ENCODE data around the gene NPL. TPM values are rescaled to one million over a fixed set of nuclear protein-coding genes. Genes with fewer than 3 reads are reported as not detected.

The NPL gene
- total RNA-seq, 1 experiment from 2014 or later: 3.1 TPM

DNA sequence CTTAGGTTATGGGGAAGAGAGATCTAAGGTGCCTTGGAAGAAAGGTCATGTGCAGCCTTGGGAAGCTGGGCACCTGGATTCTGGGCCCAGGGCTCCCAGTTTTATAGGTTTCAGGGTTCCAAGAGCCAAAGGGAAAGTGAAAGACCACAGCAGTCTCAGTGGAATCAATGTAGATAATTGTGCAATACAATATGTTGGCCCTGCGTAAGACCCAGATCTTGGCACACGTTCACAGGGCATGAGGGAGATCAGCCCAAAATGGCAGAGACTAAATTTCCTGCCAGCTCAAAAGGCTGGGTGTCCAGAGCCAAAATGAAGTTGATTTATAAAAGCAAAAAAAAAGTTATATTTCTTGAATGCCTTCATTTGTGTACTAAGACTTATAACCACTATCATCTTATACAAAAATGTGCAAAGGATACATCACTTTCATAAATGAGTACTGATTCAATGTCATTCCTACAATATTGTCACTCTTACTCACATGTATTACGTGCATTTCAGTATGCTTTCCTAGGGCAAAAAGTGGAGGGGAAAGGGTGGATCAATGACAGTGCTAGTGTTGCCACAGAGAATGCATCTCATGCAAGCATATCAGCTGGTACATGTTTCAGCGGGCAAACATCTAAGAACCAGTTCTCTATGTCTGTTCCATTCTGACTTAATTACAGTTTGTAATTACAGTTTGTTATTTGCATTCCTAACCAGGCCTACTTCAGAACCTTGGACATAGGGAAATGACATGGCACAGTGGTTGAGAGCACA is 22.5 kb upstream of the NPL start:
- Histone ChIP-seq H3K27me3 (no peaks in the 10 kb centered on the region), H3K36me3 (no peaks in the 10 kb centered on the region), H3K27ac (no peak overlapping the region), H3K4me3 (no peak overlapping the region), H3K9me3 (replicated peaks) (no peaks in the 10 kb centered on the region), H3K4me1 (peaks cover 13% of the 10 kb centered on the region)
- no peak for DNase-seq

DNA sequence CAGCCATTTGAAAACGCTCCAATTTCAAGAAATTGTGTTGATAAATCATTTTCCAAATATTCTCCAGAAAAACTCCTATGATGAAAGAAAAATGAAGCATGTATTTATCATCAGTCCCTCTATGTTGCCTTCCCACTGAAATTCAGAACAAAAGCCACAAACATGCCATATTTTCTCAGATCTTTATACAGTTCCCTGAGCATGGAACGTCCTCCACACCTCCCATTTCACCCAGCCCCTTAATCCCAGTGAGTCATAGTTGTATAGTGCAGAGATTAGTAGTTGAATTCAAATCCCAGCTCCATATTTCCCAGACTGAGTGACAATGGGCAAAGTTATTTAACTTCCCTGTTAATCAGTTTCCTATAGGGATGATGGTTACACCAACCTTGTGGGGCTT is 20.6 kb upstream of the NPL start:
- DNase-seq: peak in 1 of 2 experiments; percentile 53
- H3K4me1 ChIP-seq: peaks cover 13% of the 10 kb centered on the region

GRCh38 chr1:182770232-182770631 is 19.3 kb upstream of the NPL start:
- Histone ChIP-seq H3K27ac (no peak overlapping the region), H3K36me3 (no peaks in the 10 kb centered on the region), H3K27me3 (no peaks in the 10 kb centered on the region), H3K9me3 (replicated peaks) (no peaks in the 10 kb centered on the region), H3K4me3 (no peak overlapping the region), H3K4me1 (peaks cover 13% of the 10 kb centered on the region)
- no peak for DNase-seq

More for the DNA sequence above, 20.6 kb upstream of the NPL start:
- H3K36me3 ChIP-seq: no peaks in the 10 kb centered on the region
- H3K9me3 ChIP-seq (replicated peaks): no peaks in the 10 kb centered on the region
- no peak overlapping the region for H3K4me3 ChIP-seq
- H3K27ac ChIP-seq: no peak overlapping the region
- H3K27me3 ChIP-seq: no peaks in the 10 kb centered on the region

DNA sequence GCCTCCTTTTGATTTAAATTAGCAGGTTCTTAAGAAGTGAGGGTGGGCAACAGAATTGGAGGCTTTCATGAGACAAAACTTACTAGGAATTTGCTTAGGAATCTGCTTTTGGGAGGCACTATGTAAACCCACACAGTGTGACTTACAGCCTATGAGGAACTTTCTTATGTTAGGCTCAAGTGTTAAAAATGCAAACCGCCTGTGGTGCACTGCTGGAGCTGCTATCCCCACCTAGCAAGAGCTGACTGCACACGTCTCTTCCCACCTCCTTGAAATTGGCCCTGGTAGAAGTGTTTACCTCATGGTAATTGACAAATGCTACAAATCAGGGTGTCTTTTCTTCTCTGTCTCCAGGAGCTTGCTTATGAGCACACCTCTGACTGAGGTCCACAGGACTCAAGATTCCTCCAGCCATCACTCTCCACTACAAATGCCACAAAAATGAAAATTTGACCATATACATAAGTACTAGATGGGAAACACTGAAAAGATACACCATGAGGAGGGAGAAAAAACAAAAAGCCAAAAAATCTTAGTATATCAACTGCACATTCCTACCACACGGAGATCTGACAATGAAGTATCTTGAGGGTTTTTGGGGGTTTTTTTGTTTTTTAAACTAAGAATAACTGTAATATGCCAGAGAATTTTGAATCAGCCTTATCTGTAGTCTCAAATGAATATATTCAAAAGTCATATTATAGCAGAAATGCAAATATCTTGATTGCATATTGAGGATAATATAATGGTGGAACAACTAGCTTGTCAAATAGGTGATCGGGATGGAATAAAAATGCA is 18.2 kb upstream of the NPL start:
- no peak overlapping the region for H3K27ac ChIP-seq
- no peaks in the 10 kb centered on the region for H3K9me3 ChIP-seq (replicated peaks)
- no peaks in the 10 kb centered on the region for H3K36me3 ChIP-seq
- no peaks in the 10 kb centered on the region for H3K27me3 ChIP-seq
- H3K4me3 ChIP-seq: no peak overlapping the region
- peaks cover 13% of the 10 kb centered on the region for H3K4me1 ChIP-seq
- no peak for DNase-seq

- no peaks in the 10 kb centered on the region for H3K36me3 ChIP-seq
- H3K27ac ChIP-seq: no peak overlapping the region
- no peak overlapping the region for H3K4me3 ChIP-seq
- peaks cover 12% of the 10 kb centered on the region for H3K4me1 ChIP-seq
- H3K9me3 ChIP-seq (replicated peaks): no peaks in the 10 kb centered on the region
- H3K27me3 ChIP-seq: no peaks in the 10 kb centered on the region
- no peak for DNase-seq
These were observed 12.2 kb upstream of the NPL start for GRCh38 chr1:182777386-182777785.

- no peak overlapping the region for H3K4me3 ChIP-seq
- H3K27me3 ChIP-seq: no peaks in the 10 kb centered on the region
- H3K9me3 ChIP-seq (replicated peaks): no peaks in the 10 kb centered on the region
- no peak for DNase-seq
- H3K4me1 ChIP-seq: peaks cover 23% of the 10 kb centered on the region
- no peak overlapping the region for H3K27ac ChIP-seq
- H3K36me3 ChIP-seq: no peaks in the 10 kb centered on the region
These were observed 10.7 kb upstream of the NPL start for GRCh38 chr1:182778862-182779261.

- no peak for DNase-seq
- Histone ChIP-seq H3K4me3 (no peak overlapping the region), H3K36me3 (no peaks in the 10 kb centered on the region), H3K4me1 (peaks cover 23% of the 10 kb centered on the region), H3K27me3 (no peaks in the 10 kb centered on the region), H3K27ac (no peak overlapping the region), H3K9me3 (replicated peaks) (no peaks in the 10 kb centered on the region)
These were observed 10.0 kb upstream of the NPL start for GRCh38 chr1:182779530-182779929.

DNA sequence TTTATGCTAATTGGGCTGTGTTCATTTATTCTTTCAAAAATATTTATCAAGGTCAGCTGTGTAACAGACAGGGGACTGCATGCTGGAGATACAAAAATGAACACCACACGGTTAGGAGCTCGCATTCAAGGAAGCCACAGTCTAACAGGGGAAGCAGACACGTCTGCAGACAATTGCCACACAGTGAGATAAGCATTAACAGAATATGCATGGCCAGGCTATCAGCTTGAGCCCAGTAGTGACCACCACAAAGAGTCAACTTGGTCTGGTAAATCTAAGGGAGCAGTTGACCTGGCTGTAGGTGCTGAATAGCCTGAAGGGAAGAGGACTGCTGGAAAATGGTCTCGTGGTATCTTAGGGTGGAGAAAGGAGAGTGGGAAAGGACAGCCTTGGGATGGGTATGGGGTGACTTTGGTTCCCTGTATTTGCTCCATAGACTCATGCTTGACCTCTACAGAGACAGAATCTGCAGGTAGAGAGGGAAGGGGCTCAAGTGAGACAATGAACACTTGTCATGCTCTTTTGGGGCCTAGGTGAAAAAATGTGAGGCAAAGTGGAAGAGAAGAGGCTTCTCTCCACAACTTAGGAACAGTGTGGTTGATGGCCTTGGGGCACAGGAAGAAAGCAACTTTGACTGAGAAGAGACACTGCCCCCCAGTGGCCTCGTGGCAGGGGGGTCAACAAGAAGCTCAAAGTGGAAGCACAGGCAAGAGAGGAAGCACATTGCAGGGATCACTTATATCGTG is 7.6 kb upstream of the NPL start:
- DNase-seq: peak; percentile 85 to 93
- peaks cover 23% of the 10 kb centered on the region for H3K4me1 ChIP-seq

GRCh38 chr1:182782587-182782913 is 7.0 kb upstream of the NPL start:
- H3K27ac ChIP-seq: peak overlapping the region; percentile 17; the same call in 1 of the 2 replicates
- no peaks in the 10 kb centered on the region for H3K9me3 ChIP-seq (replicated peaks)
- H3K36me3 ChIP-seq: no peaks in the 10 kb centered on the region
- DNase-seq: no peak
- no peak overlapping the region for H3K4me3 ChIP-seq
- H3K27me3 ChIP-seq: no peaks in the 10 kb centered on the region
- H3K4me1 ChIP-seq: peaks cover 23% of the 10 kb centered on the region

More for the DNA sequence above, 7.6 kb upstream of the NPL start:
- no peaks in the 10 kb centered on the region for H3K9me3 ChIP-seq (replicated peaks)
- no peak overlapping the region for H3K4me3 ChIP-seq
- H3K27me3 ChIP-seq: no peaks in the 10 kb centered on the region
- peak overlapping the region; percentile 17; the same call in 1 of the 2 replicates for H3K27ac ChIP-seq
- no peaks in the 10 kb centered on the region for H3K36me3 ChIP-seq

DNA sequence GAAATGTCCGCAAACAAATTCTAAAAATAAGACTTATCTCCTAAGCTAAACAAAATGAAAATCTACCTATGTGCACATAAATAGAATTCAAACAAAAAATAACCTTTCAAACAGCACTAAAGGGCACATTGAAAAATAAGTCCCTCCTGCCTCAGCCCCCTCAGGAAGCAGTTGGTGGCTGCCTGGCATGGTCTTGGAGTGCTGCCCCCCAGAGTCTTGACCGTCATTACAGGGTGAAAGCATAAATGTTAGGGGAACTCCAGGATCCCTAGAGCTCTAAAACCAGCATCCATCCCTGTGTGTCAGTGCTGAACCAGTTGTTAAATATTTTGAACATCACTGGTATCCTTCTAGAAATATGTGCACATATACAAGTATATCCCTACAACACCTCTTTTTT is 6.5 kb upstream of the NPL start:
- H3K9me3 ChIP-seq (replicated peaks): no peaks in the 10 kb centered on the region
- H3K27me3 ChIP-seq: no peaks in the 10 kb centered on the region
- peak; percentile 55 to 75 for DNase-seq
- peaks cover 23% of the 10 kb centered on the region for H3K4me1 ChIP-seq
- peak overlapping the region; percentile 17; the same call in 1 of the 2 replicates for H3K27ac ChIP-seq
- H3K36me3 ChIP-seq: no peaks in the 10 kb centered on the region
- no peak overlapping the region for H3K4me3 ChIP-seq

GRCh38 chr1:182784556-182785171 is 4.9 kb upstream of the NPL start:
- Histone ChIP-seq H3K36me3 (no peaks in the 10 kb centered on the region), H3K27ac (no peak overlapping the region), H3K9me3 (replicated peaks) (no peaks in the 10 kb centered on the region), H3K27me3 (no peaks in the 10 kb centered on the region), H3K4me1 (peaks cover 23% of the 10 kb centered on the region), H3K4me3 (no peak overlapping the region)
- DNase-seq: peak in 1 of 2 experiments; percentile 77

DNA sequence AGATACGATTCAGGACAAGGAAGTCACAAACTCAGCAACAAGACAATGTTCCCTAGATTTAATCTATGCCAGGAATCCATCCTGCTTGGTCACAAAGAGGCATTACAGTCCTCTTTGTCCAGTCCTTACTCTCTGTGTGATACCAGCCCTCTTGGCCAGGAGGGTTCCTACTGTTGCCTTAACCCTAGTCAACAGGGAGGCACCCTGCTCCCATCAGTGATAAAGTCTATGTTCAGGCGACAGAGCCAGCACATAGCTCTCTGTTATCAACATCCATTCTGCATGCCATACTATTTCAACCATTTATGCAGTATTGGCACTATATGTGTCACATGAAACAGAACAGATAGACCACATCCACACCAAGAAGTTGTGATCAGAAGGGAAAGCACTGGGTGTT is 4.4 kb upstream of the NPL start:
- DNase-seq: no peak
- Histone ChIP-seq H3K9me3 (replicated peaks) (no peaks in the 10 kb centered on the region), H3K4me1 (peaks cover 25% of the 10 kb centered on the region), H3K36me3 (no peaks in the 10 kb centered on the region), H3K27me3 (no peaks in the 10 kb centered on the region), H3K4me3 (no peak overlapping the region), H3K27ac (no peak overlapping the region)

- Histone ChIP-seq H3K9me3 (replicated peaks) (no peaks in the 10 kb centered on the region), H3K27ac (no peak overlapping the region), H3K4me3 (no peak overlapping the region), H3K36me3 (no peaks in the 10 kb centered on the region), H3K4me1 (peaks cover 27% of the 10 kb centered on the region), H3K27me3 (no peaks in the 10 kb centered on the region)
- DNase-seq: peak; percentile 63 to 86
These were observed 3.2 kb upstream of the NPL start for GRCh38 chr1:182786223-182786994.

GRCh38 chr1:182786995-182787324 is 2.6 kb upstream of the NPL start:
- no peaks in the 10 kb centered on the region for H3K36me3 ChIP-seq
- peaks cover 25% of the 10 kb centered on the region for H3K4me1 ChIP-seq
- H3K27me3 ChIP-seq: no peaks in the 10 kb centered on the region
- no peaks in the 10 kb centered on the region for H3K9me3 ChIP-seq (replicated peaks)
- no peak overlapping the region for H3K4me3 ChIP-seq
- no peak for DNase-seq
- no peak overlapping the region for H3K27ac ChIP-seq

Measured in SJCRH30 (cell line).